SK-N-SH (cell line): Measurements from ENCODE around the gene CFAP52.

ENCODE experiments used
- RAD21 ChIP-seq: IDR thresholded peaks from 2 replicates; pipeline ENCODE4 v1.6.1; 2012; ENCODE audit warnings: mild to moderate bottlenecking, low read length
- RCOR1 ChIP-seq: fragments of 150-350 bp; IDR thresholded peaks from 2 replicates; pipeline ENCODE4 v1.6.1; 2017; ENCODE audit warnings: antibody characterized with exemption, low read length

DNA sequence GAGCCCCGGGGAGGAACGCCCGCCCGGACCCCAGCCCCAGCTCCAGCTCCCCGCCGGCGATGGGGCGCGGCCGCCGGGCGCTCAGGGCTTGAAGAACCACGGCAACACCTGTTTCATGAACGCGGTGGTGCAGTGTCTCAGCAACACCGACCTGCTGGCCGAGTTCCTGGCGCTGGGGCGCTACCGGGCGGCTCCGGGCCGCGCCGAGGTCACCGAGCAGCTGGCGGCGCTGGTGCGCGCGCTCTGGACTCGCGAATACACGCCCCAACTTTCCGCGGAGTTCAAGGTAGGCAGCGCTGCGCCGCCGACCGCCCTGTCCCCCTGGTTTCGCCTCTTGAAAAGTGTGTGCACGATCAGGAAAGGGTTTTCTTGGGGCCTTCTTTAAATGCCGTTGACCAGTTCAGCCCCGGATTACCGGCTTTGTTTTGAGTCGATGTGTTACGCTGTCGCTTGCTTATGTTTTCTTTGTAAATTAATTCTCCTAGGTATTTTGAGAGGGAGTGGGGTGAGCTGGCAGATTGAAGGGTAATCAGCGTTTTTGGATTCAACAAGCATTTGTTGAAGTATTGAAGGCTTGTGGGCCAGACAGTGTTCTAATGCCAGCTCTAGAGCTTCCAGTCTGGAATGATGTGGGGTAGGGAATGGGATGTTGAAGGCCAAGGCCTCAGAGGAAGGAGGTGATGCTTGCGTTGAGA is 69.6 kb downstream of the CFAP52 start:
- TF ChIP-seq RCOR1, result no peak
- no peak for TF ChIP-seq RAD21
